Measurements from ENCODE around the gene COX8A.

GRCh38 chr11:63952570-63952969 is 21.9 kb upstream of the COX8A start:
- TF ChIP-seq SRF (IDR thresholded peaks at IDR 0.05; ENCODE audit: low read depth, low read length) (no peak), SP2 (IDR thresholded peaks at IDR 0.05; ENCODE audit: low read length) (no peak), MAFK (IDR thresholded peaks at IDR 0.05; ENCODE audit: low read depth, low read length) (no peak), HDAC2 (IDR thresholded peaks at IDR 0.05; ENCODE audit: borderline replicate concordance in 1 of 2, low read depth in 2 of 2, low read length in 2 of 2) (no peak), YY1 (IDR thresholded peaks at IDR 0.05; ENCODE audit: low read depth, low read length) (no peak), CTCF (IDR thresholded peaks at IDR 0.05; ENCODE audit: control extremely low read depth in 1 of 3, insufficient read depth in 1 of 3, low read depth in 1 of 3, low read length in 3 of 3) (no peak), POLR2A (IDR thresholded peaks at IDR 0.05; ENCODE audit: control extremely low read depth in 1 of 2, low read depth in 2 of 2, low read length in 2 of 2) (no peak), KDM5A (IDR thresholded peaks at IDR 0.05; ENCODE audit: low read length) (no peak), RAD21 (IDR thresholded peaks at IDR 0.05 in 1 of 2, conservative IDR thresholded peaks at IDR 0.05 in 1 of 2; ENCODE audit: low read depth in 2 of 2, low read length in 2 of 2) (no peak), E2F6 (IDR thresholded peaks at IDR 0.05) (no peak), ZNF274 (IDR thresholded peaks at IDR 0.05; ENCODE audit: borderline replicate concordance, extremely low read depth, low read length) (no peak)
